ENCODE measurements around the gene CPNE8.
"Not testable (repeated sequence)": the region's sequence is repeated elsewhere in the genome, so short reads cannot be mapped to it uniquely, and the experiment has no call there.

CPNE8 gene

GRCh38 chr12:38761111-38761510, 144.3 kb downstream of the CPNE8 start:
- in situ Hi-C loops (cut with MboI; ENCODE audit: low pct_unique_long_range_greater_than_20kb, low sequenced_read_pairs, unreplicated experiment) = no loop called here
- TF ChIP-seq, protein P1, sequence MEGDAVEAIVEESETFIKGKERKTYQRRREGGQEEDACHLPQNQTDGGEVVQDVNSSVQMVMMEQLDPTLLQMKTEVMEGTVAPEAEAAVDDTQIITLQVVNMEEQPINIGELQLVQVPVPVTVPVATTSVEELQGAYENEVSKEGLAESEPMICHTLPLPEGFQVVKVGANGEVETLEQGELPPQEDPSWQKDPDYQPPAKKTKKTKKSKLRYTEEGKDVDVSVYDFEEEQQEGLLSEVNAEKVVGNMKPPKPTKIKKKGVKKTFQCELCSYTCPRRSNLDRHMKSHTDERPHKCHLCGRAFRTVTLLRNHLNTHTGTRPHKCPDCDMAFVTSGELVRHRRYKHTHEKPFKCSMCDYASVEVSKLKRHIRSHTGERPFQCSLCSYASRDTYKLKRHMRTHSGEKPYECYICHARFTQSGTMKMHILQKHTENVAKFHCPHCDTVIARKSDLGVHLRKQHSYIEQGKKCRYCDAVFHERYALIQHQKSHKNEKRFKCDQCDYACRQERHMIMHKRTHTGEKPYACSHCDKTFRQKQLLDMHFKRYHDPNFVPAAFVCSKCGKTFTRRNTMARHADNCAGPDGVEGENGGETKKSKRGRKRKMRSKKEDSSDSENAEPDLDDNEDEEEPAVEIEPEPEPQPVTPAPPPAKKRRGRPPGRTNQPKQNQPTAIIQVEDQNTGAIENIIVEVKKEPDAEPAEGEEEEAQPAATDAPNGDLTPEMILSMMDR (IDR thresholded peaks at IDR 0.05; ENCODE audit: extremely low read depth, insufficient read depth, missing control alignments) = no peak
- DNase-seq (ENCODE audit: low spot score) = no peak

GRCh38 chr12:38759621-38760020, 145.8 kb downstream of the CPNE8 start:
- TF ChIP-seq, protein P1 (IDR thresholded peaks at IDR 0.05; ENCODE audit: extremely low read depth, insufficient read depth, missing control alignments) = no peak
- in situ Hi-C loops (cut with MboI; ENCODE audit: low pct_unique_long_range_greater_than_20kb, low sequenced_read_pairs, unreplicated experiment) = no loop called here
- DNase-seq (ENCODE audit: low spot score) = no peak

DNA sequence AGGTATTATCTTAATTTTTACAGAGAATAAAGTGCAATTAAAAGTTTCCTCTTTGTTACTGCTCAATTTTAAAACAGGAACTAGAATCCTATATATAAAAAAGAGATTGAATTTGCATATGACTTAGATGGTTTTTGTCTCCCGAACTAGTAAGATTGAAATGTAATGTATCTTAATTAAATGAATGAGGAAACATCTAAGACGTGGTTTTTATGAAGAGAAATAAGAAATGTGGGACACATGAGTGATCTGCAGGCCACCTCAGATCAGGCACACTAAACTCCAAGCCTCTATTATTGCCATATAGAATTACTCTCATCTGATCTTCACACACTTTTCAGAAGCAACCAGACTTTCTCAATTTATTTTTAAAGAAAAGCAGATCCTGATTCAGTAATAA, 158.6 kb downstream of the CPNE8 start:
- TF ChIP-seq, protein P1 (IDR thresholded peaks at IDR 0.05; ENCODE audit: extremely low read depth, insufficient read depth, missing control alignments) = no peak
- DNase-seq (ENCODE audit: low spot score) = no peak
- in situ Hi-C loops (cut with MboI; ENCODE audit: low pct_unique_long_range_greater_than_20kb, low sequenced_read_pairs, unreplicated experiment) = no loop called here

GRCh38 chr12:38745601-38746000, 159.8 kb downstream of the CPNE8 start:
- DNase-seq (ENCODE audit: low spot score) = no peak
- TF ChIP-seq, protein P1 (IDR thresholded peaks at IDR 0.05; ENCODE audit: extremely low read depth, insufficient read depth, missing control alignments) = no peak
- in situ Hi-C loops (cut with MboI; ENCODE audit: low pct_unique_long_range_greater_than_20kb, low sequenced_read_pairs, unreplicated experiment) = no loop called here

GRCh38 chr12:38744041-38744440, 161.3 kb downstream of the CPNE8 start:
- in situ Hi-C loops (cut with MboI; ENCODE audit: low pct_unique_long_range_greater_than_20kb, low sequenced_read_pairs, unreplicated experiment) = no loop called here
- no peak for DNase-seq (ENCODE audit: low spot score)
- TF ChIP-seq, protein P1 (IDR thresholded peaks at IDR 0.05; ENCODE audit: extremely low read depth, insufficient read depth, missing control alignments) = no peak

GRCh38 chr12:38742496-38742895, 162.9 kb downstream of the CPNE8 start:
- DNase-seq (ENCODE audit: low spot score); in situ Hi-C loops (cut with MboI; ENCODE audit: low pct_unique_long_range_greater_than_20kb, low sequenced_read_pairs, unreplicated experiment): not testable (repeated sequence)

DNA sequence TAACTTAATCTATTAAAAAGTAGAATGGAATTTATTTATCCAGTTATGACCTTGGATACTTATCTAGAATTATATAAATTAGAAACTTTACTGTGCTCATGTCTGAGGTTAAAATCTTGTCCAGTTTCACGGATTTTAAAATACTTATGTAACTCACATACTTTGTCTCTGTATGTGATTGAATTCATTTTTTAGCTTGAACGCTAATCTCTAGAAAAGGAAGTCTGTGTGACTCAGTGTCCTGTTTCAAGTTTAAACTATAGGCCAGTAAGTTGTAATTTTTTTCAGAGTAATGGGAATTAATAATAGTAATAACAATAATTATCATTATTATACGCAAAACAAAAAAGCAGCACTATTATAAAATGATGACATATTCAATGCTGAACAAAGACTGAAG, 168.6 kb downstream of the CPNE8 start:
- DNase-seq (ENCODE audit: low spot score) = no peak
- TF ChIP-seq, protein P1 (IDR thresholded peaks at IDR 0.05; ENCODE audit: extremely low read depth, insufficient read depth, missing control alignments) = no peak
- in situ Hi-C loops (cut with MboI; ENCODE audit: low pct_unique_long_range_greater_than_20kb, low sequenced_read_pairs, unreplicated experiment) = no loop called here

Measured in GM13977 (cell line).